ENCODE results near the gene ARSI.
A peak's percentile ranks its signal among the peaks of the same experiment; 100 is the strongest.

The ARSI gene

DNA sequence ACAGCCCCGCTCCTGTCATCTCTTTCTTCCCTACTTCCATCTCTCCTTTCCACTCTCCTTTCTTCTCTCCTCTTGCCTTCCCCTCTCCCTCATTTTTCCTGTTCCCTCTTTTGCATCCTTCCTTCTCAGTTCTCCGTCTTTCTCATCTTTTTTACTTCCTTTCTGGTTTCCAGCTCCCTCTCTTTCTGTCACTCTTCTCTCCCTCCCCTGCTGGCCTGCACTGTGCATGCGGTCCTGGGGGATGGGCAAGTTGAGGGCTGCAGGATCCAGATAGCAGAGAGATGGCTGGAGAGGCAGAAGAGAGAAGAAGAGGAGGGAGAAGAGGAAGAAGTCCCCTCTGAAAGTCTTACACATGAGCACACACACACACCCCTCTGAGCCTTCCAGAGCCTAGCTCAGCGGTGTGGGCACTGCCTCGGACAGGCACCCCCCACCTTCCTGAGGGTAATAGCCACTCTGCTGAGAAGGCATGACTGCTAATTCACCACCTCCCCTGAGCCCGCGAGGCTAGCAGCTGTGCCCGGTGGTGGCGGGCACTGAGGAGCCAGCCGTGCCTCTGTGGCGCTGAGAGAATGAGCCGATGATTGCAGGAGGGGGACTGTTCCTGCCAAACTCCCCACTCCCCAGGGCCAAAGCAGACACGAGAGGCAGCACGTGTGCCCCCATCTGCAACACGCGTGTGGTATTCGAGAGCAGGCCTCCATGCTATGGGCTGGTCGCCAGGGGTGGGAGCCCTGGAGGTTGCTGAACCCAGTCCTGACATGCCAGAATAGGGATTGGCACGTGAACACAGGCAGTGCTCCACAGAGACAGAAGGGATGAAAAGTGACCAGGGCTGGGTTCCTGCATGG, 9.4 kb downstream of the ARSI start:
- DNase-seq (ENCODE audit: low read depth): no peak

DNA sequence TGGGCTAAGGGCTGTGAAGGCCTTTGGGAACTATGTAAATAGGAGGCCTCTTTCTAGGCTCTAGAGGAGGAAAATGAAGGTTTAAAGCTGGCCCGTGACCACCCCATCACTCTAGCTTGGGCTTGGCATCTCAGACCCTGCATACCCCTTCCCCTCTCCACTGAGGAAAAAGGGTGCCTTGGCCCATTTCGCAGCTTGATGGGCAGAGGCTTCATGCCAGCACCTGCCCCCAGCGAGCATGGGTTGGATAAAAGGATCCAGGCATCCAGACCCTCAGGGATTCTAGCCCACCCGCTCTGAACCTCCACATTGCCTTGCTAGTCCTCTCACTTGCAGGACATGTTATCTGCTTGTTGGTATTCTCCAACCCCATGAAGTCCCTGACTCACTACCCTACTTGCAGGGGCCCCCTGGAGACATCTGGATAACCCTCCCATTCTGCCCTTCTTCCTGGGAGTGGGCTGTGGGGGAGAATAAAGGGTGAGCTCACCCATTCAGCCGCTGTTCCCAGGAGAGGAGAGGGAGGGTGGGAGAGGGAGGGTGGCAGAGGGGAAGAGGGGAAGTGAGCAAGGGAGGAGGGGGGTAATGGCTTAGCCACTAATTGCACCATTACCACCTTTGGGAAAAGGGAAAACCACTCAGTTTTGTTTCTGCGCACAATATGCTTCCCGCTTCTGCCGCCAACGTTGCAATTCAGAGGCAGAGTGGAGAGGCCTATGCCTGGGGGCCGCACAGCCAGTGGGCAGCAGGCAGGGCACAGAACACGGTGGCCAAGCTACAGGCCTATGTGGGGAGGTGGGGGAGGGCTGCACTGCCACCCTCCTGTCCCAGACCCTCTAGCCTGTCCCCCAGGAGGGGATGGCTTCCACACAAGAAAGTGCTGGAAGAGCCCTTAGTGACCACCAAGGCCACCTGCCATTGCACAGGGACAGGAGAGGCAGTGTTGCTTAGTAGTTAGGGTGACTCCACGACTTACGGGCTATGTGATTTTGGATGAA, 11.0 kb downstream of the ARSI start:
- no peak for DNase-seq (ENCODE audit: low read depth)

DNA sequence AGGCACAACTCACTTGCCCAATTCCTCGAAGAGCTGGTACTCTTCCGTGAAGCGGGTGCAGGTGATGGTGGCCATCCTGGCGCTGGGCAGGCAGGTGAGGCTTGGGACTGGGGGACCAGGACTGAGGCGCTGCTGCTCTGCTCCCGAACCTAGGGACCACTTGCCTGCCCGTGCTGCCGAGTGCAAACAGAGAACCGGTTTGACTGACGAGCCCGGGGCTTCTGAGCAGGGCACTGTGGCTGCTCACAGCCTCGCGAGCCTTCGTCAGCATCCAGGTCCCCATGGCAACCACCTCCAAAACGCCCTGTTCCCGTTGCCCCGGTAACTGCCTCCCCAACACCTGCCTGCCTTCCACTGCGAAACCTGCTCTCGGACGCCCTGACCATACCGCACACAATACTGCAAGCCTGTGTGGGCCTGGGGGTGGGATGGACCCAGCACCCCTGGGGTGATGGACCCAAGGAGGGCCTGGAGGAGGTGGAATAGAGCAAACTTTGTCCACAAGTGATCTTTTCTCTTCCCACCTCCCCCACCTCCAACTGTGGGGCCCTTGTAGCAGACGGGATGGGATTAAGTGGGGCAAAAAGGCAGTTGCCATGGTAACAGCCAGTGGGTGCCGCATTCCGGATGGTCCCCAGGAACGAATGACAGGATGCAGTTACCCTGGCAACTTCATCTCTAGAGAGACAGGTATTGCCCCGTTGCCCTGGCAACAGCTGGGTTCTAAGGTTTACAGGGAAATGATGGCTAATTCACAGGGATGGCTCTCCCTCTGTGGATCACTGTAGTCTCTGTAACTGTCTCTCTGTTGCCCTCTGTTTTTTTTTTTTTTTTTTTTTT, 12.9 kb downstream of the ARSI start, which contains the start of gene CAMK2A:
Gene CAMK2A (minus strand): TSS at position 223 of the 840 bp plus-strand sequence. CDS start 148 bp downstream, at position 75.
- no peak for DNase-seq (ENCODE audit: low read depth)

DNA sequence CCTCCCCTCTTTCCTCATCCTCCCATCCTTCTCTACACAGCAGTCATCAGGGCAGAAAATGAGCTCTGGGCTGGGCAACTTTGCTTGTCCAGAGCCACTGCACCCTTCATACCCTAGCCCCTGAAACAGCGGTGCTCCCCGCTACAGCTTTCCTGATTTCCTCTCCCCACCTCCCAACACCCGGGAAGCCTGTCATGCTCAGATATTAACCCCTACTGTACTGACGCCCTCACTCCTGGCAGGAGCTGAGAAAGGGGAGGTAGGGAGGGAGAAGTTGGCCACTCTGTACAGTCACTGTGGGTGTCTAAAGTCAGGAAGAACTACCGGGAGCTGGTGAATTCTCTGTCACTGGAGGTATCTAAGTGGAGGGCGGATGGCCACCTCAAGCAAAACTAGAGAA, 13.9 kb downstream of the ARSI start:
- no peak for DNase-seq (ENCODE audit: low read depth)

DNA sequence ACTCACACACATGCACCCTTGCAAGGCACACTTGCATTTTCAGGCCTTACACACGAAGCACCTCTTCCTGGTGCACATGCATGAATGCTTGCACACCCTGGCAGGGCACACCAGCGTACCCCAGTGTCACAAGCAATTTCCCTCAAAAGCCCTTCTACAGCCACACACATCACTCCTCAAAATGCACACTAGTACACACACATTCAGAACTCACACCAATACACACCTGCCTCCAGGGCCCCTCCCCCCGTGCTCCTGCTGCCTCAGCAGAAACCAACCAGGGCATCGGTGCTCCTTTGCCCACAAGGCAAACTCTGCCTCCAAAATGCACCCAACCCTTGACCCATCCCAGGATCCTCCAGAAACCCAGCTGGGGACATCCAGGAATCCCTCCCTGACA, 14.3 kb downstream of the ARSI start:
- DNase-seq (ENCODE audit: low read depth): no peak

DNA sequence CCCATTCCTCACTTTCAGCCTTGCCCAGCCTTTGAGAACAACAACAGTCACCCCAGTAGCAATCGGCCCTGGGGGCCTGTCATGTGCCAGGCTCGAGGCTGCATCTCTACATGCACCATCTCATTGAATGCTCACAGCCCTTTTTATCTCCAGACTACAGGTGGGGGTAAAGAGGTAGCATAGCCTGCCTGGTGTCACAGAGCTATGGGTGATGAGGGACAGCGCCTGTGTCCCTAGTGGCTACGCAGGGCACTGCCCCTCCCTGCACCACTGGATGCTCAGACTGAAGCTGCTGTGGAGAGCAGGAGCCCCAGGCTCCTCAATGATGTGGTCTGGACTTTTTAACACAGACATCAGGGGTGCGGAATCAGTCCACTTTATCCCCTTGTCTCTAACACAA, 15.9 kb downstream of the ARSI start:
- no peak for DNase-seq (ENCODE audit: low read depth)

DNA sequence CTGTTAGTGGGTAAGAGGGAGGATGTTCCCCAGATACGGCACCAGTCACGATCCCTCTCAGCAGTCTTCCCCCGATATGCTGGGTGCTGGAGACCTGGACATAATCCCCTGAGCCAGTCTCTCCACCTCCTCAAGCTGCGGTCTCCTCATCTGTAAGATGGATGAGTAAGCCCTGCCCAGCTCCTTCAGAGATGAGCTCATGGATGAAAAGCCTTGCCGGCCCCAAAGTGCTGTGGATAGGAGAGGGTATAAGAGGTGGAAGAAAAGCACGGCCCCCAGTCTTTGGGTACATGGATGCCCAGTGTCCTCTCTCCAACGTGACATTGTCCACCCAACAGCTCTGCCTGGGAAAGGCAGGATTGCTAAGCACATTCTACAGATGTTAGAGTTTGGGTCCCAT, 17.6 kb downstream of the ARSI start:
- no peak for DNase-seq (ENCODE audit: low read depth)

DNA sequence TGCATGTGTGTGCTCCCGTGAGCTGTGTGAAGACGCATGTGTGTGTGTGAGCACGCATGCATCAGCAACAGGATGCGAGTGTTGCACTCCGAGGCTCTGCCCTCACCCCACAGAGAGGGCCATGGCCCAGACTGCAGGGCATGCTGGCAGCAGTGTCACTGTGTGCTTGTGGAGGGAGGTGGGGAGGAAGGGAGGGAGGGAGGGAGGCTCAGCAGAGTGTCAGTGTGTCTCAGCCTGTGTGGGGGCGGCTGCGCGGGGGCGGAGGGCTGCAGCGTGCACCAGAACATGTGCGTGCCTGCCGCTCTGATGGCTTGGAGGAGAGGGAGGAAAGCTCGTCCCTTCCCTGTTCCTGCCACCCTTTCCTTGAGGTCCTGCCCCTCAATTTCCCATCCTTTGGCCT, 18.4 kb downstream of the ARSI start:
- no peak for DNase-seq (ENCODE audit: low read depth)

DNA sequence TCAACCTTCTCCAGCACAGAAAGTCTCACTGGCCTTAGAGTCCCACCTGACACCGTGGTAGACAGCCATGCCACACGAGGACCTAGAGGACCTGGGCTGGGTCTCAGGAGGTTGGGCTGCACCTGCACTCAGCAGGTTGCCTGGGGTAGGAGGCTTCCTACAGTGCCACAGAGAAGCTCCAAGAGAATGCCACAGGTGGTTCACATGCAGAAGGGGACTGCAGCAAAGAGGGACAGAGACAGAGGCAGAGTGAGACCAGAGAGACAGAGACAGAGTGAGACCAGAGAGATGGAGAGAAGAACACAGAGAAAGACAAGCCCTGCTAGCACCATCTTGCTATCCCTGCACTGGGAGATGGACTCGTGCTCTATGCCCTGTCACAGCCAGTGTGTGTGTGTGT, 18.8 kb downstream of the ARSI start:
- DNase-seq (ENCODE audit: low read depth): no peak

DNA sequence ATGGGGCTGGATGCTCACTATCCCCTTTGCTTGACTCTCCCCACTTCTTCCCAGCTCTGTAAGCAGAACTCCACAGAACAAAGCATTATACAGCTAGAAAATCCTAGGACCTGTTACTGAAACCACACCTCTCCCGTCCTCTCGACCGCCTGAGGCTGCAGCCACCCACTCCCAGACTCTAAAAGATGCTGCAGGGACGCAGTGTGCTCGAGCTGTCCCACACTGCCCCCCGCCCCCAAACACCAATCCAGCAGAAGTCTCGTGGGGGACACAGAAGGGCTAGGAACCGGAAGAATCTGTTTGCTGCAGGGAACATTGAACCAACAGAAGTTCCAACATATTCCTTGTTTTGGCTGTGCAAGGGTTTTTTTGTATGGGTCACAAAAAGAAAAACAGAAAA, 20.7 kb downstream of the ARSI start:
- no peak for DNase-seq (ENCODE audit: low read depth)

DNA sequence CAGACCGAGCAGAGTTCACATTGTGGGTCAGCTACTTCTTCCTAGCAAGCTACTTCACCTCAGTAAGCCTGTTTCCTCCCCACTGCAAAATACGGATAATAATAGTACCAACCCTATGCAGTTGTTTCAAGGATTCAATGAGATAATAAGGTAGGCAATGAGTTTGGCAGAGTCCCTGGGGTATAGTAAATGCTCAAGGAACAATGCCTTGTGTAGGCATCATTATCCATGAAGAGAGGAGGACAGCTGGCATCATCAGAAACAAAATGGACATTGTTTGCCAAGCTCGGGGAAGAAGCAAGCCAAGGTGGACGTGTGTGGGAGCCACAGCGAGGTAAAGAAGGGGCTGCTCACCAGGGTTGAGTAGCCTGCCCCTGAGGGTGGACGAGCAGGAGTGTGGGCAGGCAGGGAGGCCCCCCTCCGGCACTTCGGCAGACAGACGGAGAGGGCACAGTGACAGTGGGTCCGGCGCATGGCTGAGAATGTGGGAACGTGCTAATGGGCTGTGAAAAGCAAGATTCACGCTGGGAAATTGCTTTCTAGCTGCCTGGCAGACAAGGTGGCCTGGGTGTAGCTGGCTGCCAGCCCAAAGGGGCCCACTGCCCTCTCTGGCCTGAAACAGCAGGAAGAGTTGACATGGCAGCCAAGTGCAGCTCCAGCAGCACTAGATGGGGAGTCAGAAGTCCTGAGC, 23.2 kb downstream of the ARSI start:
- DNase-seq (ENCODE audit: low read depth): no peak

DNA sequence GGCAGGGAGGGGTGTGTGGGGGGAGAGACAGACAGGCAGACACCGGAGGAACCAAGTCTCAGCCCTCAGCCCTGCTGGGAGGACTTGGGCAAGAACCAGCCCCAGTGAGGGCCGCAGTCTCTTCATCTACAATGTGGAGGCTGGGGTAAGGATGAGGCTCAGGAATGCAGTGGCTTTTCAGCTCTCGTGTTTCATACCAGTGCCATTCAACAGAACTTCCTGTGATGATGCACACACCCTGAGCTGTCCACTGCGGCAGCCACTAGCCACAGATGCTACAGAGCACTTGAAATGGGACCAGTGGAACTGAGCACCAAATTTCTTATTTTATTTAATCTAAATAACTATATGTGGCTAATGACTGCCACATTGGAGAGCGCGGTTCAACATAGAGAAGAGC, 23.8 kb downstream of the ARSI start:
- peak; percentile 23 for DNase-seq (ENCODE audit: low read depth)

DNA sequence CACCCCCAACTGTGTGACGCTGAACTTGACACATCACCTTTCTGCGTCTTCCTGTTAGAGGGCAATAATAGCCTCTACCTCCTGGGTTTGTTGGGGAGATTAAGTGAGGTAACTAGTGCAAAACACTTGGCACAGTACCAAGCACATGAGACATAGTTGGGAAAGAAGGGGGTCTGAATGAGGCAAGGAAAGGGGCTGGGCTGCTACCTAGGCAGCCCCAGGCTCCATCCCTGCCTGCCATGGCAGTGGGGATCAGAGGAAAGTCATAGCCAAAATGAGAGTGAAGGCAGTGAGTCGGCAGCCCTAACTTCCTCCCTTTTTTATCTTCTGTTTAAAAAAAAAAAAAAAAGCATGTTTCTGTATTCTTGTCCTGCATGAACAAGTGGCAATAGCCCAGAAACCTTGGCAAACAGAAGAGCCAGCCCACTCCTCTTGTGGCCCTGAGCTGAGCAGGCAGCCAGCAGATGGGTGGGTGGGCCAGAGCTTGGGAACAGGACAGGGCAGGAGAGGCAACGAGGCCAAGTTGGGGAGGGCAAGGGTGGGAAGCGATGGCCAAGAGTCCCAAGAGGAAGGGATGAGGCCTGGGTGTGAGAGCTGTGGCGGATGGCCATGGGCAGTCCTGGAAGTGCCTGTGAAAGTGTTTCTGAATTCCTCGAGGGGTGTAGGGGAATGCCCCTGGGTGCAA, 24.5 kb downstream of the ARSI start:
- no peak for DNase-seq (ENCODE audit: low read depth)

DNA sequence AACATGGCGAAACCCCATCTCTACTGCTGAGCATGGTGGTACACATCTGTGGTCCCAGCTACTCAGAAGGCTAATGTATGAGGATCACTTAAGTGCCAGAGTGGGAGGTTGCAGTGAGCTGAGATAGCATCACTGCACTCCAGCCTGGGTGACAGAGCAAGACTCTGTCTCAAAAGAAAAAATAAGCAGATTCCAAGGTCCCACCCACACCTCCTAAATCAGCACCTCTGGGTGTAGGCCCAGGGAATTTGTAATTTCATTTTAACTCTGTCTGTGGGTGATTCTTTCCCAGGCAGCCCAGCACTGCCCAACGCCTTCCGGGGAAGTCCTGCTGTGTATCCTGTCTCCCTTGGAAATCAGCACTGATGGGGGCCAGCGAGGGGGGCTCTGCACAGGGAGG, 25.7 kb downstream of the ARSI start:
- DNase-seq (ENCODE audit: low read depth): no peak

DNA sequence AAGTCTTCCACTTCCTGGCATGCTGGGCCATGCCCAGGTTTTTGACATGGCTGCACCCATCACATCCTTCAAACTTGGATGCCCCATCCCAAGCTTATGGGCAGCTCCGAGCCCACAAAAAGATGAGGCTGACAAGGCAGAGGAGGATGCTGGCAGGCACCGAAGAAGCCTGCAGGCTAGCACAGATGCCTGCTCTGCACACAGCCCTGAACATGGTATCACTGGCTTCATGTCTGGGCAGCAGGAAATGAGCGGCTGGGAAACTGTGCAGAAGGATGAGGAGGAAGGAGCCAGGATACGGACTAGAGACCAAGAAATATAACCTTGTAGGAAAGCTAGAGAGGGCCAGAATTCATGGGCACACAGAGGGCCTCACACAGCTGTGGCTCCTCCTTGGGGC, 27.9 kb downstream of the ARSI start:
- no peak for DNase-seq (ENCODE audit: low read depth)

DNA sequence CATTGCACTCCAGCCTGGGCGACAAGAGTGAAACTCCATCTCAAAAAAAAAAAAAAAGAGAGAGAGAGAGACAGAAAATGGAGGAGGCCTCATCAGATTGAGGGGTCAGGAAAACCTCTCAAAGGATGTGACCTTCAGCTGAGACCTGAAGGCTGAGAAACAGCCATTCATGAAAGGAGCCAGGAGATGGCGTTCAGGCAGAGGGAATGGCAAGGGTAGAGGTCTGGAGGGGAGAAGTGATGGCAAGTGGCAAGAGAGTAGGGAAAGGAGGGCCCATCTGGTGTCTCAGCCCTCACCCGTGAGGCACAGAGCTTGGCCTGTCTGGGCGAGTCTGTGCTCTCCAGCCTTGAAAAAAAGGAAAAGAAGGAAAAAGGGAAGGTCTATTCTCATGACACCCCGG, 30.2 kb downstream of the ARSI start:
- DNase-seq (ENCODE audit: low read depth): peak; percentile 36

DNA sequence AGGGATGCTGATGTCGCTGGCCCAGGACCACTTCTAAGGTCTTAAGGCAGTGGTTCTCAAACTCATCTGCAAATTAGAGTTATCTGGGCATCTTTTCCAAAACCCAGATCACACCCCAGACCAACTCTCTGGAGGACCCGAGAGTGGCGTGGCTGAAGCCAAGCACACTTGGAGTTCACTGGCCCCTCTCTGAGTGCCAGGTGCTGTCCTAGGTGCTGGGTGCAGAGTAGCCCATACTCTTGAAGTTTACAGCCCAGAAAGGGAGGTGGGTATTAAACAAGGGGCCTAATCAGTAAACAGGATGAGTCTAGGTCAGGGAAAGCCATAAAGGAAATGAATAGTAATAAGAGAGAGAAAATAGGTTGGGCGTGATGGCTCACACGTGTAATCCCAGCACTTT, 30.8 kb downstream of the ARSI start:
- no peak for DNase-seq (ENCODE audit: low read depth)

DNA sequence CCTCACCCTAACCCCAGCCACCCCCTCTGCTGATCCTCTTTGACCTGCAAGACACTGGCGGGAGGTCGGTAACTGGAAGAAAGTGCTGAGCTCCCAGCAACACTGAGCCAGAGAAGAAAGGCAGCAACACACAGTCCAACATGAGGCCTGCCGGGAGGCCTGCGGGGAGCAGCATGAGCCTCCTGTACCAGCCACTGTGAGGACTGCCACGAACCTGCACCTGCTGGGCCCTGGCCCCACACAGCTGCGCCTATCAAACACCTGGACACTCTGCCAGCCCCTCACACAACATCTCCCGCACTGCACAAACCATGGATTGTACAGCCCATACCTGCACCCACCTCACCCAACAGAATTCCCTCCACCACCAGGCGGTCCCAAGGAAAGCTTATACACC, 31.4 kb downstream of the ARSI start:
- DNase-seq (ENCODE audit: low read depth): no peak

DNA sequence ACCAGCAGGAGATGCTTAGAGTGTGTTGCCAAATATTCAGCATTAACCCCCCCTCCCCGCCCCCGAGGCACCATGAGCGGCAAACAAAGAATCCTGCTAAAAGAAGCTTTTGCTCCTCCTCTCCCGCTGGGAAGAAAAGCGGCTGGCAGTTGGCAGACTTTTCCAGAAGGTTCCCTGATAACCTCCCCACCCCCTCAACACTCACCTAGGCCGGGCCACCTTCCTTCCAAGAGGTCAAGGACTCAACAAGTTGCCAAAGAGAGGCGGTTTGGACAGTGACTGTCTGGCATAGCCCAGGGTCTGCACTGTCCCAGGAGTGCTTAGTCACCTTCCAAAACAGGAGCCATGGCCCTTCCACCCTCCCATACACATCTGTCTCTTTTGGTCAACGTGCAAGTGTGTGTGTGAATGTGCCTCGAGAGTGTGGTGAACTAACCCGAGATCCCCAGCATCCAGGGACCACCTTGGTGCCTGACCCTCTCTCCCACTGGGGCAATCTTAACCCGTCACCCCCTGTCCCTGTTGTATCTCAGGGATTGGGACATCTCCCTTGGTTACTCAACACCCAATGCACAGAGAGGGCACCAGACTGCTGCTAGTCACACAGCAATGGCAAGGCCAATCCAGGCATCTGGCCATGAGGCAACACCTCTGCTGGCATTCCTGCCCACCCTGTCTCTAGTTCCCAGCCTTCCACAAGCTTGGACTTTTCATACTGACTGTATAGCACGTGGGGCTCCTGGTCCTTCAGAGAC, 32.0 kb downstream of the ARSI start:
- no peak for DNase-seq (ENCODE audit: low read depth)

DNA sequence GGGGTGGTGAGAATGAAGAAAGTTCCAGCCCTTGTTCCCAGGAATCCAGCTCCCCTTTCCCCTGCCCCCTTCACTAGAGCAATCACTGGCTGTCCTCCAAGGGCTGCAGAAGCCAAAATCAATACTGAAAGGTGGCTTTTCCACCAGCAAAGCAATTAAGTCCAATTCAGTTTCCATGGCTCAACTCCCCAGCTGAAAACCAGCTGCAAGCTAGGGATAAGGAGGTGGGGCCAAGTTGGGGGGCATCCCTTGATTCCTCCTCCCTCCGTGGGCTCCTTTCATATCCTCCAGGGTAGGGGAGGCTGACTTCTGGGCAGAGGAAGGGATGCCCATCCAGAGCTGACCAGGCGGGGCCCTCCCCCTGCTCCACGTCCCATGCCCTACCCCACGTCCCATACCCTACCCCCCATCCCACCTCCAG, 35.8 kb downstream of the ARSI start:
- DNase-seq (ENCODE audit: low read depth): no peak

Data from fibroblast of gingiva (primary cell).